ENCODE results near the gene GLT1D1.

DNA sequence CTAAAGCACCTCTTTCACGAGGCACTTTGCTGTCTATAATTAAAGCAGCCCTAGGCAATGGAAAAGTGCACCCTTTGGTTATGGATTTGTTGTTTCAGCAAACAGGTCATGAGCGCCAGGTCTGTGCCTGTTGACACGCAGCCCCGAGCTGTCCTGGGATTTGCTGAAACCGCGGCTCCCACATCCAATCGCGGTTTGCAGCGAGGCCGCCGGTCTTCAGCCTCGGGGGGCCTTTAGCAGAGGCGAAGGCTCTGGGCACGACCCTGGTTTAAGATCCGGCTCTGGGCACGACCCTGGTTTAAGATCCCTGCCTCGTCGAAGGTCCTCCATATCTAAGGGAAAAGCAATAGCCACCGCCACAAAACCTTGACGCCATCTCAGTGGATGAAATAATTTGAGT lies 79.2 kb downstream of the GLT1D1 start:
- TF ChIP-seq, protein P1, sequence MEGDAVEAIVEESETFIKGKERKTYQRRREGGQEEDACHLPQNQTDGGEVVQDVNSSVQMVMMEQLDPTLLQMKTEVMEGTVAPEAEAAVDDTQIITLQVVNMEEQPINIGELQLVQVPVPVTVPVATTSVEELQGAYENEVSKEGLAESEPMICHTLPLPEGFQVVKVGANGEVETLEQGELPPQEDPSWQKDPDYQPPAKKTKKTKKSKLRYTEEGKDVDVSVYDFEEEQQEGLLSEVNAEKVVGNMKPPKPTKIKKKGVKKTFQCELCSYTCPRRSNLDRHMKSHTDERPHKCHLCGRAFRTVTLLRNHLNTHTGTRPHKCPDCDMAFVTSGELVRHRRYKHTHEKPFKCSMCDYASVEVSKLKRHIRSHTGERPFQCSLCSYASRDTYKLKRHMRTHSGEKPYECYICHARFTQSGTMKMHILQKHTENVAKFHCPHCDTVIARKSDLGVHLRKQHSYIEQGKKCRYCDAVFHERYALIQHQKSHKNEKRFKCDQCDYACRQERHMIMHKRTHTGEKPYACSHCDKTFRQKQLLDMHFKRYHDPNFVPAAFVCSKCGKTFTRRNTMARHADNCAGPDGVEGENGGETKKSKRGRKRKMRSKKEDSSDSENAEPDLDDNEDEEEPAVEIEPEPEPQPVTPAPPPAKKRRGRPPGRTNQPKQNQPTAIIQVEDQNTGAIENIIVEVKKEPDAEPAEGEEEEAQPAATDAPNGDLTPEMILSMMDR (IDR thresholded peaks at IDR 0.05), result no peak
- no peak for TF ChIP-seq ZFX (IDR thresholded peaks at IDR 0.05; ENCODE audit: borderline replicate concordance)
